Inferior parietal cortex (tissue), 1 donor: ENCODE data around the gene CLSTN2.

Source experiments
- DNase-seq: peaks from one replicate; pipeline ENCODE4 v3.0.0-alpha.2; 2016; ENCODE audit errors: extremely low spot score

CLSTN2 gene

GRCh38 chr3:139935016-139935865 lies at the start of gene CLSTN2:
CLSTN2 (plus strand) TSS chr3:139935185.
- peak; percentile 70 for DNase-seq

- no peak for DNase-seq
These were observed 47.6 kb upstream of the CLSTN2 start for GRCh38 chr3:139887431-139887830.

- no peak for DNase-seq
These were observed 46.3 kb upstream of the CLSTN2 start for GRCh38 chr3:139888561-139889140.

- DNase-seq: no peak
These were observed 41.6 kb upstream of the CLSTN2 start for GRCh38 chr3:139893267-139893962.

- DNase-seq: no peak
These were observed 40.9 kb upstream of the CLSTN2 start for GRCh38 chr3:139893963-139894642.

GRCh38 chr3:139894643-139894989 lies 40.4 kb upstream of the CLSTN2 start:
- DNase-seq: no peak

GRCh38 chr3:139897759-139898158 lies 37.2 kb upstream of the CLSTN2 start:
- DNase-seq: no peak

- no peak for DNase-seq
These were observed 28.6 kb upstream of the CLSTN2 start for GRCh38 chr3:139906418-139906817.

GRCh38 chr3:139909811-139910210 lies 25.2 kb upstream of the CLSTN2 start:
- DNase-seq: no peak

GRCh38 chr3:139916271-139916670 lies 18.7 kb upstream of the CLSTN2 start:
- no peak for DNase-seq

- DNase-seq: no peak
These were observed 17.7 kb upstream of the CLSTN2 start for GRCh38 chr3:139917226-139917785.

GRCh38 chr3:139928708-139929505 lies 6.1 kb upstream of the CLSTN2 start:
- DNase-seq: no peak

GRCh38 chr3:139930211-139930610 lies 4.8 kb upstream of the CLSTN2 start:
- no peak for DNase-seq

GRCh38 chr3:139933766-139934165 lies 1.2 kb upstream of the CLSTN2 start:
- DNase-seq: no peak

- peak; percentile 42 for DNase-seq
These were observed 371 bp upstream of the CLSTN2 start for GRCh38 chr3:139934613-139935015.

- peak; percentile 24 for DNase-seq
These were observed 1.2 kb downstream of the CLSTN2 start for GRCh38 chr3:139935866-139936817.

GRCh38 chr3:139937674-139938279 lies 2.8 kb downstream of the CLSTN2 start:
- DNase-seq: peak; percentile 78

- DNase-seq: no peak
These were observed 4.8 kb downstream of the CLSTN2 start for GRCh38 chr3:139939681-139940190.

GRCh38 chr3:139940622-139941021 lies 5.6 kb downstream of the CLSTN2 start:
- no peak for DNase-seq
